ENCODE data around the gene SMOC2. TPM values are rescaled to one million over a fixed set of nuclear protein-coding genes. Genes with fewer than 3 reads are reported as not detected.

Gene SMOC2
- polyA plus RNA-seq, 1 of the 3 experiments (the other 2 are of a cell fraction) = not detected

- Histone ChIP-seq H4K20me1 (ENCODE audit: insufficient read depth) (no peaks in the 10 kb centered on the region), H3K4me2 (no peak overlapping the region), H3K79me2 (ENCODE audit: insufficient read depth) (no peaks in the 10 kb centered on the region), H3K4me3 (ENCODE audit: low read depth in 2 of 2, low read length in 1 of 2) (no peak overlapping the region), H2AFZ (ENCODE audit: low read depth) (no peak overlapping the region), H3F3A (replicated peaks; ENCODE audit: insufficient read depth) (no peaks in the 10 kb centered on the region), H3K27me3 (ENCODE audit: insufficient read depth) (no peaks in the 10 kb centered on the region), H3K9me3 (no peaks in the 10 kb centered on the region), H3K9me2 (no peaks in the 10 kb centered on the region), H3K4me1 (ENCODE audit: control insufficient read depth in 1 of 2, insufficient read depth in 2 of 2, low read depth in 1 of 2, low read length in 1 of 2) (no peaks in the 10 kb centered on the region), H3K27ac (ENCODE audit: low read depth in 2 of 2, low read length in 1 of 2) (no peak overlapping the region), H3K9ac (no peak overlapping the region), H3K36me3 (replicated peaks in 1 of 2; ENCODE audit: control insufficient read depth in 1 of 2, insufficient read depth in 2 of 2, low read length in 1 of 2) (no peaks in the 10 kb centered on the region)
- DNase-seq = no peak
- ChIA-PET POLR2A (no interaction called here), CTCF (no interaction called here)
- 42% methylated on average over 6 of the region's 19 CpGs for WGBS (ENCODE audit: low lambda C conversion rate)
- TF ChIP-seq FOXM1 (IDR thresholded peaks at IDR 0.05; ENCODE audit: low read depth) (no peak), NFIC (IDR thresholded peaks at IDR 0.05; ENCODE audit: borderline replicate concordance) (no peak), USF1 (IDR thresholded peaks at IDR 0.05; ENCODE audit: borderline replicate concordance, low read depth) (no peak), EZH2phosphoT487 (IDR thresholded peaks at IDR 0.05; ENCODE audit: borderline replicate concordance, low read depth) (no peak), RFX5 (IDR thresholded peaks at IDR 0.05; ENCODE audit: low read length) (no peak), ELF1 (IDR thresholded peaks at IDR 0.05) (no peak), MEF2A (IDR thresholded peaks at IDR 0.05; ENCODE audit: borderline replicate concordance, low read depth) (no peak), PBX3 (IDR thresholded peaks at IDR 0.05) (no peak)
These were observed 30.4 kb upstream of the SMOC2 start for GRCh38 chr6:168410554-168411011.

- Histone ChIP-seq H3K36me3 (replicated peaks in 1 of 2; ENCODE audit: control insufficient read depth in 1 of 2, insufficient read depth in 2 of 2, low read length in 1 of 2) (no peaks in the 10 kb centered on the region), H3F3A (replicated peaks; ENCODE audit: insufficient read depth) (no peaks in the 10 kb centered on the region), H3K9me3 (no peaks in the 10 kb centered on the region), H3K27me3 (ENCODE audit: insufficient read depth) (no peaks in the 10 kb centered on the region), H3K4me3 (ENCODE audit: low read depth in 2 of 2, low read length in 1 of 2) (no peak overlapping the region), H4K20me1 (ENCODE audit: insufficient read depth) (no peaks in the 10 kb centered on the region), H3K27ac (ENCODE audit: low read depth in 2 of 2, low read length in 1 of 2) (no peak overlapping the region), H3K9me2 (no peaks in the 10 kb centered on the region), H3K4me2 (no peak overlapping the region), H3K79me2 (ENCODE audit: insufficient read depth) (no peaks in the 10 kb centered on the region), H3K9ac (no peak overlapping the region), H2AFZ (ENCODE audit: low read depth) (no peak overlapping the region), H3K4me1 (ENCODE audit: control insufficient read depth in 1 of 2, insufficient read depth in 2 of 2, low read depth in 1 of 2, low read length in 1 of 2) (no peaks in the 10 kb centered on the region)
- WGBS (ENCODE audit: low lambda C conversion rate) = 71% methylated on average over 17 of the region's 21 CpGs
- CTCF ChIA-PET = no interaction called here
- no peak for TF ChIP-seq NFIC (IDR thresholded peaks at IDR 0.05; ENCODE audit: borderline replicate concordance)
- no peak for TF ChIP-seq SMC3 (IDR thresholded peaks at IDR 0.05; ENCODE audit: low read depth, low read length)
- TF ChIP-seq FOXM1 (IDR thresholded peaks at IDR 0.05; ENCODE audit: low read depth) = no peak
- no peak for TF ChIP-seq TAF1 (IDR thresholded peaks at IDR 0.05; ENCODE audit: borderline replicate concordance, low read depth, low read length)
- no peak for TF ChIP-seq RXRA (IDR thresholded peaks at IDR 0.05; ENCODE audit: borderline replicate concordance, low read depth)
- no peak for TF ChIP-seq FOXJ3 (CRISPR knock-in tag; IDR thresholded peaks at IDR 0.05)
- no peak for TF ChIP-seq RAD21 (IDR thresholded peaks at IDR 0.05; ENCODE audit: low read length)
- no peak for TF ChIP-seq JUND (IDR thresholded peaks at IDR 0.05)
- TF ChIP-seq PBX3 (IDR thresholded peaks at IDR 0.05) = no peak
- no peak for TF ChIP-seq USF1 (IDR thresholded peaks at IDR 0.05; ENCODE audit: borderline replicate concordance, low read depth)
- no peak for TF ChIP-seq EZH2phosphoT487 (IDR thresholded peaks at IDR 0.05; ENCODE audit: borderline replicate concordance, low read depth)
- TF ChIP-seq CTCF (IDR thresholded peaks at IDR 0.05) = no peak
- no peak for TF ChIP-seq GABPA (IDR thresholded peaks at IDR 0.05; ENCODE audit: low read depth)
- no peak for TF ChIP-seq EP300 (IDR thresholded peaks at IDR 0.05; ENCODE audit: borderline replicate concordance in 1 of 2, low read depth in 1 of 2, low read length in 1 of 2)
- TF ChIP-seq MAX (IDR thresholded peaks at IDR 0.05; ENCODE audit: low read depth) = no peak
- TF ChIP-seq TCF12 (IDR thresholded peaks at IDR 0.05) = no peak
- no peak for TF ChIP-seq NRF1 (IDR thresholded peaks at IDR 0.05; ENCODE audit: low read depth, low read length)
- POLR2A ChIA-PET = no interaction called here
- DNase-seq = no peak
These were observed 29.9 kb upstream of the SMOC2 start for GRCh38 chr6:168411130-168411529.
